Measurements from ENCODE around the gene LTN1. TPM values are rescaled to one million over a fixed set of nuclear protein-coding genes. Genes with fewer than 3 reads are reported as not detected.
"Not testable (repeated sequence)": the region's sequence is repeated elsewhere in the genome, so short reads cannot be mapped to it uniquely, and the experiment has no call there.

LTN1 gene
- 51.3 TPM for total RNA-seq

GRCh38 chr21:28992526-28993292, at the start of gene LTN1:
LTN1 (minus strand) TSS chr21:28992877; CDS start chr21:28992805, 72 bp downstream.
- peak; percentile 98 for DNase-seq

GRCh38 chr21:29034678-29035077, 42.0 kb upstream of the LTN1 start:
- DNase-seq = no peak

GRCh38 chr21:29033871-29034270, 41.2 kb upstream of the LTN1 start:
- no peak for DNase-seq

GRCh38 chr21:29033301-29033700, 40.6 kb upstream of the LTN1 start:
- no peak for DNase-seq

- DNase-seq = no peak
Observed at GRCh38 chr21:29030909-29031308, 38.2 kb upstream of the LTN1 start.

GRCh38 chr21:29029524-29029923, 36.8 kb upstream of the LTN1 start:
- no peak for DNase-seq

- no peak for DNase-seq
Observed at GRCh38 chr21:29025328-29025713, 32.6 kb upstream of the LTN1 start.

- DNase-seq = peak; percentile 95
Observed at GRCh38 chr21:29024474-29025327, 32.0 kb upstream of the LTN1 start, which contains the start of gene USP16. USP16 (plus strand) TSS chr21:29024668; CDS start chr21:29027914, 3,246 bp downstream.

- no peak for DNase-seq
Observed at GRCh38 chr21:29022166-29022565, 29.5 kb upstream of the LTN1 start.

- DNase-seq = no peak
Observed at GRCh38 chr21:29018540-29018939, 25.9 kb upstream of the LTN1 start.

GRCh38 chr21:29017639-29018237, 25.1 kb upstream of the LTN1 start:
- no peak for DNase-seq

- DNase-seq = not testable (repeated sequence)
Observed at GRCh38 chr21:29011236-29011635, 18.6 kb upstream of the LTN1 start.

GRCh38 chr21:29008367-29008766, 15.7 kb upstream of the LTN1 start:
- DNase-seq = no peak

GRCh38 chr21:29007810-29008209, 15.1 kb upstream of the LTN1 start:
- DNase-seq = no peak

GRCh38 chr21:29007135-29007534, 14.5 kb upstream of the LTN1 start:
- DNase-seq = no peak

GRCh38 chr21:29005696-29006095, 13.0 kb upstream of the LTN1 start:
- no peak for DNase-seq

GRCh38 chr21:29002442-29003144, 9.9 kb upstream of the LTN1 start:
- peak; percentile 93 for DNase-seq

GRCh38 chr21:28993293-28993629, 584 bp upstream of the LTN1 start:
- DNase-seq = no peak

GRCh38 chr21:28991861-28992525, 684 bp downstream of the LTN1 start:
- DNase-seq = no peak

GRCh38 chr21:28988146-28988545, 4.5 kb downstream of the LTN1 start:
- DNase-seq = not testable (repeated sequence)

- no peak for DNase-seq
Observed at GRCh38 chr21:28986677-28987076, 6.0 kb downstream of the LTN1 start.

- no peak for DNase-seq
Observed at GRCh38 chr21:28982637-28983036, 10.0 kb downstream of the LTN1 start.
